C1 segment of cervical spinal cord (tissue), 14 donors: ENCODE data around the gene MCU.
"Not testable (repeated sequence)": the region's sequence is repeated elsewhere in the genome, so short reads cannot be mapped to it uniquely, and the experiment has no call there.

ENCODE experiments used
- DNase-seq, 14 donors: peaks; one replicate each; lab custom pipeline; 2025; lab: John Stamatoyannopoulos, UW

MCU gene

GRCh38 chr10:72759584-72759983, 67.6 kb downstream of the MCU start:
- no peak for DNase-seq

- no peak for DNase-seq
Observed at GRCh38 chr10:72761498-72761897, 69.6 kb downstream of the MCU start.

- DNase-seq = peak in 1 of 14 donors; percentile 59
Observed at GRCh38 chr10:72762042-72762441, 70.1 kb downstream of the MCU start.

GRCh38 chr10:72763201-72763600, 71.3 kb downstream of the MCU start:
- no peak for DNase-seq

DNA sequence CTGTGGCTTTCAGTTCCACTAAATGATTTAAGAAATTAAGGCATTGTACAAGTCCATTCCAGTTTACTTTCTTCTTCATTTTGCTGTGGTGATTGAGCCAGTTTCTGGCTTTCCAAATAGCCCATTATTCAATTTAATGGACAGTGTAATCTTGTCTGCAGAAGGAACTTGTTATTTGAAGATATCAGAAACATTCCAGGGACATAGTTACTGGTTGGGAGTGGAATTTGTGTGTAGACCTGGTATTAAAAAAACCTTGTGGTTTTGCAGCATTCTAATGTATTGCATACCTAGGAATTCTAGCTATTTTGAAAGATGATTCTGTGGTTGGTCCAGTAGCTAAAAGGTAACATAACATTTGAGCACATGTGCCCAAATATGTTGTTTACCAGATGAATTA, 72.2 kb downstream of the MCU start:
- no peak for DNase-seq

GRCh38 chr10:72765051-72765745, 73.3 kb downstream of the MCU start:
- no peak for DNase-seq

- not testable (repeated sequence) for DNase-seq
Observed at GRCh38 chr10:72771195-72771594, 79.3 kb downstream of the MCU start.

DNA sequence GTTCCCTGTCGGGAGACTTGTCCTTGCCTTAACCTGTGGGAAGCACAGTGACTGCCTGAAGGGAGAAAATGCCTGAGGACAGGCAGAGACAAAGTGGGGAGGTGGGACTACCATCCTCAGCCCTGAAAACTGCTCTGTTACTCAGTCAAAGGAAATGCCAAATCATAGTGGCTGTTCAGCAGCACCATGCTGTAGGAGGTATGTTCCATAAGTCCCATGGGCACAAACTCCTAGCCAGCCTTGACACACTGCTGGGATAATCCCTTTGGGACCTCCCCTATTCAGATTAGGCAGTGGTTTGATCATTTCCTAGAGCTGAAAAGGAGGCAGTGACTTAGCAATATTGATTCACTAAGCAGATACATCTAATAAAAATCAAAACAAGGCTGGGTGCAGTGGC, 80.1 kb downstream of the MCU start:
- no peak for DNase-seq

DNA sequence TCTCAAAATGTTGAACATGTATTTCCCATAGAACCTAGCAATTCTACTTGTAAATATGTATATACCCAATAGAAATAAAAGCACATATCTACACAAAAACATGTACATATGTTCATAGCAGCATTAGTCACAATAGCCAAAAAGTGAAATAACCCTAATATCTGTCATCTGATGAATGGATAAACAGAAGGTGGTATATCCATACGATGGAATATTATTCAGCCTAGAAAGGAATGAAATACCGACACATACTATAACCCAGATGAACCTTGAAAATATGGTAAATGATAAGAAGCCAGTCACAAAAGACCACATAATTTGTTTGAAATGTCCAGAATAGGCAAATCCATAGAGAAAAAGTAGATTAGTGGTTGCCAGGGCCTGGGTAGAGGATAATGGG, 87.9 kb downstream of the MCU start:
- no peak for DNase-seq

- no peak for DNase-seq
Observed at GRCh38 chr10:72782649-72783330, 90.8 kb downstream of the MCU start.

- peak in 1 of 14 donors; percentile 70 for DNase-seq
Observed at GRCh38 chr10:72783410-72783833, 91.5 kb downstream of the MCU start.

DNA sequence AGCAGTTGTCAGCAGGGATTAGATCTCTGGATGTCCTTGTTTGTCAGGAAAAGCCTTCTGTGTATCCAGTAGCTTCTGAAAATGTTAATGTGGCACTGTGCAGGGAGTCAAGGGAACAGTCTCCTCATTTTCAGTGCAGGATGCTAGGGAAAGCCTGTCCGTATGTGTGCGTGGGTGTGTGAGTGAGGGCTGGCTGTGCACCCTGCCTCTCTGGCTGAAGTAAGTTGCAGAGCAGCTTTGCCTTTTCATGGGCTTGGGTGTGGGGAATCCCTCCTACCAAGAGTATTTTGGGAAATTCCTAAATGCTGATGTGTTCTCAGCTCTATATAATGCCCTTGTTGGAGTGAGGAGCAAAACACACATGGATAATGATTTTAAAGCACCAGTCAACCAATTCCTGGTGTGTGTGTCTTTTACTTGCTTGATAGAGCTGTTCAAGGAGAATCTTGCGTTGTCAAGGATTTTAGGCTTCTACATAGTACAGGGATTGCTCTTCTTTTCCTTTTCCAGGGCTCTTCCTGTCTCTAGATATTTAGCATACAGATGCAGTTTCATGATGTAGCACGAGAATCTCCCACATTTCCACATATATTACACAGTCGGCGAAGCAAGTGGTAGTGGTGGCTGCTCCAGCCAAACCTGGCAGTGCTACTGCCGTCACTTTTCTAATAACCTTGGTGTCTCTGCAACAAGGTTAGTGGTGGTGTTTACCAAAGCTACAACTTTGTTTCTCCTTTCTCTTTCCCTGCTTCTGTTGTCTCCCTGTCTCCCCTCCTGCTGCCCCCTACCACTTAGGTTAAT, 92.8 kb downstream of the MCU start:
- DNase-seq = peak in 8 of 14 donors; percentile 1 to 92 (median 8)

DNA sequence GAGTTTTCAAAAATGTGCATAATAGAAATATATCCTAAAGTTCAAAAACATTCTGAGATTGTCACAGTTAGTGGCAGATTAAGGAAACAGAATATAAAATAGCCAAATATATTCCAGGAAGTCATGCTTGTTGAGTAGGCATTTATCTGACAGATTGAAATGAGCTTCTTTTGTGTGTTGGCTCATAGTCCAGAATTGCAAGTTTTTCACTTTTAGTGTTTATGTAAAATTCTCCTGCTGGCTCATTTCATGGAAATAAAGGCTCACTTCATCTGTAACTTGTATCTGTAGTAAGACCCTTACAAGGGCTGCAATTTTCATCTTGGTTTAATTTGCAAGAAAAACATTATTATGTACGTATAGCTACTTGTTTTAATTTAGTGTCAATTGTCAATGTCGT, 93.5 kb downstream of the MCU start:
- DNase-seq = no peak

- DNase-seq = peak in 1 of 14 donors; percentile 30
Observed at GRCh38 chr10:72790216-72790990, 98.5 kb downstream of the MCU start.

DNA sequence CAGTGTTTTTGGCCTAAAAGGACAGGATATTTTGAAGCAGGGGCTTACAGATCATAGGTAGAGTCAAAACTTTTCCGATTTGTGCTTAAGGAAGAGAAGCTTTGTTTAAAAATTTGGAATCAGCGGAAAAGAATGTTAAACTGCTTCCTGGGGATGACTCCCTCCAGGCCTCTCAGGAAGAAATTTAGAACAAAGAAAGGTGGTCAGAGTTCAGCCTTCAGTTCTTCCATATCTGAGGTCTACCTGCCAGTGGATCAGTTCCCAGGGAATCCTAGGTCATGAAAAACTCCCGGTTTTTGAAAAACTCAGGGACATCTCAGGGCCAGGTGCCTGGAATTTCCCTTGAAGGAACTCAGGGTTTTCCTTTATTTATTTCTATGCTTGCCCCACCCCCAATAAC, 100.3 kb downstream of the MCU start:
- no peak for DNase-seq

DNA sequence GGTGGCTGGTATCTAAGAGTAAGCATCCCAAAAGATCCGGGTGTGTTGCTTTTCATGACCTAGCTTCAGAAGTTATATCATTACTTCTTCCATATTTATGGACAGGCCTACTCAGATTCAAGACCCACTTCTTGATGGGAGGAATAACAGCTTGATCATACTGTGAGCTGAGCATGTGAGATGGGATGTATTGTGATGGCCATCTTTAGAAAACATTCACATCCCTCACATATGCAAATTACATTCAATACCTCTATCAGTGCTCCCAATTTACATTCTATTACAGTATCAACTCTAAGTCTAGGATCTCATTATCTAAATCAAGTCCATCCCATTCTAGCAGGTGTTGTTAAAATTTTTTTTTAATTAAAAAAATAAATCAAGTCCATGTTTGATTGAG, 101.8 kb downstream of the MCU start:
- no peak for DNase-seq

GRCh38 chr10:72794260-72794659, 102.3 kb downstream of the MCU start:
- DNase-seq = no peak

- DNase-seq = no peak
Observed at GRCh38 chr10:72796042-72796441, 104.1 kb downstream of the MCU start.

- DNase-seq = no peak
Observed at GRCh38 chr10:72796538-72796937, 104.6 kb downstream of the MCU start.

DNA sequence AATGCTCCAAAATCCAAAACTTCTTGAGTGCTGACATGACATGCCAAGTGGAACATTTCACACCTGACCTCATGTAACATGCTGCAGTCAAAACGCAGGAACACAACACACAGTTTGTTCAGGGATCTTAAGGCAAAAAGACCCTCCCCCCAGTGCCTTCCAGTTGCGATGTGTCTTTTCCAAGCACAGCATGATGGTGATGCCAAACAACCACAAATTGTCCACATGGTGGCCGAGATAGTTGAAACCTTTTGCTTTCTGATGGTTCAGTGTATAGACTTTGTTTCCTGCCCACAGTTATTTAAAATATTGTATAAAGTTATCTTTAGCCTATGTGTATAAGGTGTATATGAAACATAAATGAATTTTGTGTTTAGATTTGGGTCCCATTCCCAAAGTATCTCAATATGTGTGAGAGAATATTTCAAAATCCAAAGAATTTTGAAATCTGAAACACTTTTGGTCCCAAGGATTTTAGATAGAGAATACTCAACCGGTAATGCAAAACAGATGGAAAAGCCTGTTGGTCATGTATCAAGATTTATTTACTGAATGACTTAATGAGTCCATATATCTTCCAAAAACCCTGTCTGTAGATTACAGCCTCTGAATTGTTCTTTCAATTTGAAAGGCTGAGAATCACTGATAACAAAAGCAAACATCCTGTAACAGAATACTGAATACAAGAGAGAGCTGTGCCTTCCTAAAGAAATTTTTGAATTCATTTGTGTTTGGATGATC, 108.2 kb downstream of the MCU start:
- DNase-seq = no peak

- no peak for DNase-seq
Observed at GRCh38 chr10:72800741-72801092, 108.8 kb downstream of the MCU start.
